ENCODE results near the gene LYAR. TPM values are rescaled to one million over a fixed set of nuclear protein-coding genes. Genes with fewer than 3 reads are reported as not detected.
A peak's percentile ranks its signal among the peaks of the same experiment; 100 is the strongest.

Gene LYAR
- total and polyA plus RNA-seq, 2 of the 13 experiments (the other 11 are each of a cell fraction or from before 2014, with no cell fraction given): 7.8 to 94.2 TPM

GRCh38 chr4:4327652-4328121 is 37.7 kb upstream of the LYAR start (continued):
- 0 out of 2 replicates have a peak, but pooled peaks have one; percentile 54 for TF ChIP-seq TSC22D2 (CRISPR knock-in tag; IDR thresholded peaks at IDR 0.05; ENCODE audit: borderline replicate concordance)
- no peak for TF ChIP-seq ZMYM2 (CRISPR knock-in tag; IDR thresholded peaks at IDR 0.05)
- TF ChIP-seq SP5 (CRISPR knock-in tag; IDR thresholded peaks at IDR 0.05; ENCODE audit: borderline replicate concordance, low read depth): no peak
- TF ChIP-seq ZNF543 (CRISPR knock-in tag; IDR thresholded peaks at IDR 0.05): no peak
- TF ChIP-seq, protein P1, sequence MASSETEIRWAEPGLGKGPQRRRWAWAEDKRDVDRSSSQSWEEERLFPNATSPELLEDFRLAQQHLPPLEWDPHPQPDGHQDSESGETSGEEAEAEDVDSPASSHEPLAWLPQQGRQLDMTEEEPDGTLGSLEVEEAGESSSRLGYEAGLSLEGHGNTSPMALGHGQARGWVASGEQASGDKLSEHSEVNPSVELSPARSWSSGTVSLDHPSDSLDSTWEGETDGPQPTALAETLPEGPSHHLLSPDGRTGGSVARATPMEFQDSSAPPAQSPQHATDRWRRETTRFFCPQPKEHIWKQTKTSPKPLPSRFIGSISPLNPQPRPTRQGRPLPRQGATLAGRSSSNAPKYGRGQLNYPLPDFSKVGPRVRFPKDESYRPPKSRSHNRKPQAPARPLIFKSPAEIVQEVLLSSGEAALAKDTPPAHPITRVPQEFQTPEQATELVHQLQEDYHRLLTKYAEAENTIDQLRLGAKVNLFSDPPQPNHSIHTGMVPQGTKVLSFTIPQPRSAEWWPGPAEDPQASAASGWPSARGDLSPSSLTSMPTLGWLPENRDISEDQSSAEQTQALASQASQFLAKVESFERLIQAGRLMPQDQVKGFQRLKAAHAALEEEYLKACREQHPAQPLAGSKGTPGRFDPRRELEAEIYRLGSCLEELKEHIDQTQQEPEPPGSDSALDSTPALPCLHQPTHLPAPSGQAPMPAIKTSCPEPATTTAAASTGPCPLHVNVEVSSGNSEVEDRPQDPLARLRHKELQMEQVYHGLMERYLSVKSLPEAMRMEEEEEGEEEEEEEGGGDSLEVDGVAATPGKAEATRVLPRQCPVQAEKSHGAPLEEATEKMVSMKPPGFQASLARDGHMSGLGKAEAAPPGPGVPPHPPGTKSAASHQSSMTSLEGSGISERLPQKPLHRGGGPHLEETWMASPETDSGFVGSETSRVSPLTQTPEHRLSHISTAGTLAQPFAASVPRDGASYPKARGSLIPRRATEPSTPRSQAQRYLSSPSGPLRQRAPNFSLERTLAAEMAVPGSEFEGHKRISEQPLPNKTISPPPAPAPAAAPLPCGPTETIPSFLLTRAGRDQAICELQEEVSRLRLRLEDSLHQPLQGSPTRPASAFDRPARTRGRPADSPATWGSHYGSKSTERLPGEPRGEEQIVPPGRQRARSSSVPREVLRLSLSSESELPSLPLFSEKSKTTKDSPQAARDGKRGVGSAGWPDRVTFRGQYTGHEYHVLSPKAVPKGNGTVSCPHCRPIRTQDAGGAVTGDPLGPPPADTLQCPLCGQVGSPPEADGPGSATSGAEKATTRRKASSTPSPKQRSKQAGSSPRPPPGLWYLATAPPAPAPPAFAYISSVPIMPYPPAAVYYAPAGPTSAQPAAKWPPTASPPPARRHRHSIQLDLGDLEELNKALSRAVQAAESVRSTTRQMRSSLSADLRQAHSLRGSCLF (CRISPR knock-in tag; IDR thresholded peaks at IDR 0.05; ENCODE audit: borderline replicate concordance): no peak
- TF ChIP-seq ISX (CRISPR knock-in tag; conservative IDR thresholded peaks at IDR 0.05): 0 out of 2 replicates have a peak, but pooled peaks have one; percentile 6
- TF ChIP-seq DNMT3B (CRISPR knock-in tag; conservative IDR thresholded peaks at IDR 0.05): no peak
- TF ChIP-seq ZNF619 (CRISPR knock-in tag; IDR thresholded peaks at IDR 0.05): 0 out of 2 replicates have a peak, but pooled peaks have one; percentile 67
- peak; percentile 58; the same call in 1 of the 3 replicates for TF ChIP-seq MXI1 (IDR thresholded peaks at IDR 0.05; ENCODE audit: borderline replicate concordance, low read depth, low read length)
- TF ChIP-seq ARNTL (CRISPR knock-in tag; IDR thresholded peaks at IDR 0.05): no peak
- TF ChIP-seq KDM4B (CRISPR knock-in tag; IDR thresholded peaks at IDR 0.05): 0 out of 2 replicates have a peak, but pooled peaks have one; percentile 46
- TF ChIP-seq ARHGAP35 (CRISPR knock-in tag; IDR thresholded peaks at IDR 0.05; ENCODE audit: borderline replicate concordance): no peak; the same call in 1 of the 2 replicates
- TF ChIP-seq THAP11 (CRISPR knock-in tag; IDR thresholded peaks at IDR 0.05): 0 out of 2 replicates have a peak, but pooled peaks have one; percentile 26
- no peak for TF ChIP-seq MATR3 (CRISPR knock-in tag; IDR thresholded peaks at IDR 0.05)
- no peak for TF ChIP-seq ZNF761 (CRISPR knock-in tag; conservative IDR thresholded peaks at IDR 0.05)
- TF ChIP-seq CAMTA2 (CRISPR knock-in tag; IDR thresholded peaks at IDR 0.05; ENCODE audit: borderline replicate concordance): no peak
- no peak for TF ChIP-seq PAX8 (CRISPR knock-in tag; IDR thresholded peaks at IDR 0.05; ENCODE audit: borderline replicate concordance)
- 0 out of 2 replicates have a peak, but pooled peaks have one; percentile 25 for TF ChIP-seq HOMEZ (CRISPR knock-in tag; IDR thresholded peaks at IDR 0.05; ENCODE audit: low read depth)
- TF ChIP-seq, protein P2, sequence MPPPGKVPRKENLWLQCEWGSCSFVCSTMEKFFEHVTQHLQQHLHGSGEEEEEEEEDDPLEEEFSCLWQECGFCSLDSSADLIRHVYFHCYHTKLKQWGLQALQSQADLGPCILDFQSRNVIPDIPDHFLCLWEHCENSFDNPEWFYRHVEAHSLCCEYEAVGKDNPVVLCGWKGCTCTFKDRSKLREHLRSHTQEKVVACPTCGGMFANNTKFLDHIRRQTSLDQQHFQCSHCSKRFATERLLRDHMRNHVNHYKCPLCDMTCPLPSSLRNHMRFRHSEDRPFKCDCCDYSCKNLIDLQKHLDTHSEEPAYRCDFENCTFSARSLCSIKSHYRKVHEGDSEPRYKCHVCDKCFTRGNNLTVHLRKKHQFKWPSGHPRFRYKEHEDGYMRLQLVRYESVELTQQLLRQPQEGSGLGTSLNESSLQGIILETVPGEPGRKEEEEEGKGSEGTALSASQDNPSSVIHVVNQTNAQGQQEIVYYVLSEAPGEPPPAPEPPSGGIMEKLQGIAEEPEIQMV (CRISPR knock-in tag; IDR thresholded peaks at IDR 0.05; ENCODE audit: low read depth): no peak
- no peak for TF ChIP-seq PBX3 (CRISPR knock-in tag; IDR thresholded peaks at IDR 0.05; ENCODE audit: borderline replicate concordance)
- 0 out of 2 replicates have a peak, but pooled peaks have one; percentile 22 for TF ChIP-seq FOXK1 (CRISPR knock-in tag; IDR thresholded peaks at IDR 0.05; ENCODE audit: borderline replicate concordance, low read depth)

All from HepG2 (cell line).